Pulmonary artery endothelial cell (primary cell): Measurements from ENCODE around the gene GPR84. TPM values are rescaled to one million over a fixed set of nuclear protein-coding genes. Genes with fewer than 3 reads are reported as not detected.

Source experiments
- DNase-seq: peaks from one replicate; pipeline ENCODE4 v3.0.0-alpha.2; 2011; ENCODE audit warnings: low read depth, low spot score
- total RNA-seq: library from RNA; depleted of rRNA; stranded (reverse); fragments of >200 nt; gene quantifications from 2 replicates; pipeline ENCODE4 v1.2.3, GENCODE V29; 2014

The GPR84 gene
- total RNA-seq, 1 donor from 2014 or later: not detected

DNA sequence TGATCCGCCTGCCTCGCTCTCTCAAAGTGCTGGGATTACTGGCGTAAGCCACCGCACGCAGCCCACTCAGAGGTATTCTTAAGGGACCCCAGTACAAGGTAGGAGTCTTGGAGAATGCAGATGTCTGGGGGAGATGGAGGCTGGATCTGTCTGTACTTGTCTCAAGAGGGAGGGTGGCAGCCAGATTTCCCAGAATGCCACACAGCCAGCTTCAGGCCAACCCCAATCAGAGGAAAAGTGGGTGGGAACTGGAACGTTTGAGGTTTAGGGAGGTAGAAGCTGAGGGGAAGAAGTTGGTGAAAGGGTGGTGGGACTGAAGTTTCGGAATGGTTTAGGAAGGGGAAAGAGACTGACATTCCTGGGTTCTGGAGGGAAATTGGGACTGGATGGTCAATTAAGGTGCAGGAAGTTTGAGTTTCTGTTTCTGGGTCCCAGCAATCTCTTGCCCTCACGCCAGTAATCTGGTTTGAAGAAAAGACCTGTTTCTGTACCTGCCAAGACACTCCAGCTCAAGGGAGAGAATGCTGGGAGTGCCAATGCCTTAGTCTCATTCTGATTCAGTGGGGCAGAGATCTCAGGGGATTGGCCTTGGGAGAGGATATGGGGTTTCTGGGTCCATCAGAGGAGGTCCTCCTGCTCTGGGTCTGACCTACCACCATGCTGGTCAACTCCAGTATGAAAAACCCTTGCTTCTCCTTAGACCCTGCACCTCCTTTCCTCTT lies 28.4 kb upstream of the GPR84 start:
- no peak for DNase-seq

DNA sequence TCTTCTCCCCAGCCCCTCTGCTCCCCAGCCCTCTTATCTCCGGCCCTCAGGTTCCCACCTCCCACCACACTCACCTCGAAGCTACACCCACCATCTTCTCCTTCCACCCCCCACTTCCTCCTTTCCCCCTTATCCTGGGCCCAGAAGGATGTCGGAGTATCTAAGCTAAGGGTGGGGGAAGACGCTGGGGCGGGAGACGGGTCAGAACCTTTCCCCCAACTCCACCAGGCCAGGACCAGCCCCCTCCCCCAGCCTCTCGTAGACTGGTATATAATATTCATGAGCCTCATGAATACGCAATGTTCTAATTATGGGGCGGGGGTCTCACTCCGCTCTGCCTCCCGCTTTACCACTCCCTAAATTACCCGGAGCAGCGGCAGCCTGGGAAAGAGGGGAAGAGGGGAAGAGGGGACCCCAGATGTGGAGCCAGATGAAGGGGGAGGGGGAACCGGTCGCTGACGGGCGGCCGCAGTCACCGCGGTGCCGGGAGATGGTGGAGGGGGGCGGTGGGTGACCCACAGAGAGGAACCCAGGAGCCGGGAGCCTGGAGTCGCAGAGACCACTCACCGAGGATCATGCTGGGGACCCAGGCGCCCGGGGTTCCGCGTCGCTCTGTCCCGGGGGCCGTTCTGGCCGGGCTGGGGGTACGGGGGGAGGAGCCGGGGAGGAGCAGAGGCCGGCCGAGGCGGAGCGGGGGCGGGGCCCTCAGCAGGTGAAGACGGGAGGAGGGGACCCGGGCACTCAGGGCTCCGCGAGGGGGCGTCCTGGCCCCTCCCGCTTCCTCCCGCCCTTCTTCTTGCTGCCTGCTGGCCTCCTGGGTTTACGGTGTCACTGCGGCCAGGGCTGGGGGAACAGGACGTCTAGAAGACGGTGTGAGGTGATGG lies 26.6 kb upstream of the GPR84 start:
- DNase-seq: no peak

DNA sequence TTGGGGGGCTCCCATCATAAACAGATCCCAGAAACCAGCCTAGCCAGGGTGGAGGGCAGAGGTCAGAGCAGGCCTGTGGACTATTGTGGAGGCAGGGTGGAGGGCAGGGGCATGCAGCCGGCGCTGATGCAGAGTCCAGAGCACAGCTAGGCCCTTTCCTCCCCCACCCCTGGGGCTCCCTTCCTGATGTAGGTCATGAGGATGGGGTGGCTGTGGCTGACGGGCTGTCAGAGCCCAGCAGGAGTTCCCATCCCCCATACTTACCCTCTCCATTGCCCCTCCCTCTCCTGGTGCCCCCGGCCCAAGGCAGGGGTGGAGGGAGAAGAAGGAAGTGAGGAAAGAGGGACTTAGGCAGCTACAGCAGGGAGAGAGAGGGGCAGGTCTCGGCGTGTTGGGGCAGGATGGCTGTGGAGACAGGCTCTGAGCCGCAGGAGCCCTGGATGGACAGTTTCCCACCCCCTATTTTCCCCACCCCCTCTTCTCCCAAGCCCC lies 25.9 kb upstream of the GPR84 start:
- DNase-seq: no peak

DNA sequence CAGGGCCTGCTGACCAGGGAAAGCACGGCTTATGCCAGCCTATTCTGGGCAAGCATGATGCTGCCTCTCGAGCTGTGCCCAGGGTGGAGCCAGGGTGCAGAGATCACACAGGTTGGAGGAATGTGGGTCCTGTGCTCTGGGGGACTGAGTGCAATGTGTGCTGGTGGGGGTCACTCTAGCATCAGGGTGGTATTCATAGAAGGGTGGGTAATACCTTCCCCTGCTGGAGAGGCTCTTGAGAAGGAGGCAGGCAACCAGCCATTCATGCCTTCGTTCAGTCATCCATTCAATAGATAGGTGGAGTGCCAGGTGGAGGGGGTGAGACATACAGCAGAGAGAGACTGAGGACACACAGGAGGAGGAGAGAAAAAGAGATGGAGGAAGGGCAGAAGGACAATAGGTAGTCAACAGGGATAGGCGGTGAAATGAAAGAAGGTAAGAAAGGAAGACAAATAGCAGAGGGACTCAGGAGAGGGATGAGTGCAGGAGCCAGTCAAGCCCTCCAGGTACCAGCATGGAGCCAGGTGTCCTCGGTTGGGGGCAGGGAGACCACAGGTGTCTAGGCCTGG lies 25.4 kb upstream of the GPR84 start:
- no peak for DNase-seq

DNA sequence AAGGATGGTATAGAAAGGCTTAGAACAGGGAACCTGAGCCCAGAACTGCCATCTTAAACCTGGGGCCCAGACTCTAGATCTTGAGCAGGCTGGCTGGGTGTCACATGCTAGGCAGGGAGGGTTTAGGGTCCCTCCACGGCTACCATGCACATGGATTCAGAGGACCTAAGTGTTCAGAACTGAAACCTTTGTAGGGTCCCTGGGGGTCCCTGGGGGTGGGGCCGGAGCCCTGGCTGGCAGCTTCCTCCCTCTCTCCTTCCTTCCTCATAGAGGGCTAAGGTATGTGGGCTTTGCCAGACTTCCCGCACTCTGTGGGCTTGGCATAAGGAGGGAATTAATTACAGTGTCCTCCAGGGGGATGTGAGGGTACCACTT lies 24.8 kb upstream of the GPR84 start:
- DNase-seq: no peak

DNA sequence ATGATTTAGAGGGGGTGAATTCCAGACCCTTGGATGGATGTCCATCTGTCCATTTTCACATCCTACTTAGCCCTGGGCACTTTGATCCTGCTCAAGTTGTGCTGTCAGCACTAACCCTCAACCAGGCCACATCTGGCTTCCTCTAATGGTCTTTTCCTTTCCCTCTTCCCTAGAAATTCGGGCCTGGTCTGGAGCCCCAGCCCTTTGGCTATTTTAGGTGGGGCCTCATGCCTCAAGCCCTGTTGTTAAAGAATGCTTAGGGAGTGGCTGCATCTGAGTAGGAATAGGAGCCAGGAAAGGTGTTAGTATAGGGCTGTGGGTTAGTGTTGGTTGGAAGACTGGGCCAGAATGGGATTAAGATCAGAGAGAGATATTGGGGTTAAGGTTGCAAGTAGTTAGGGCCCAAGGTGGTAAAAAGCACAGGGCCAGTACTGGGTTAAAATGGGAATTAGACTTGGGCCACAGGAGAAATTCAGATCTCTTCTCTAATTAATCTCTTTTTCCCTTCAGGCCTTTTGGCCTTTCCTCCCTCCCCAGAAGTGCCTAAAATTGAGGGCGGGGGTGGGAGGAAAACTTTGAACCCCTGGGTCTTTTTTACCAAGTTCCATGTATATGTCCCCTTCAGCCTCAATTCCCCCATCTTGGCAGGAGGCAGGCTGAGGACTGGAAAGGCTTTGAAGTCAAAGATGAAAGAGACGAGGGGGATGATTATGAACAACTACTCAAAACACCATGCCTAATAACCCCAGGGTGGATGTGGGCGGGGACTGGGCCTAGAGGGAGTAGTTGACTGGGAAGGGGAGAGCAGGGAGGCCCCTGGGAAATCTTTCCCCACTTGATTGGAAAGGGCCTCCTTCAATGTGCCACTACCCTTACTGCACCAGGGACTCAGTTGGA lies 24.2 kb upstream of the GPR84 start:
- DNase-seq: no peak

DNA sequence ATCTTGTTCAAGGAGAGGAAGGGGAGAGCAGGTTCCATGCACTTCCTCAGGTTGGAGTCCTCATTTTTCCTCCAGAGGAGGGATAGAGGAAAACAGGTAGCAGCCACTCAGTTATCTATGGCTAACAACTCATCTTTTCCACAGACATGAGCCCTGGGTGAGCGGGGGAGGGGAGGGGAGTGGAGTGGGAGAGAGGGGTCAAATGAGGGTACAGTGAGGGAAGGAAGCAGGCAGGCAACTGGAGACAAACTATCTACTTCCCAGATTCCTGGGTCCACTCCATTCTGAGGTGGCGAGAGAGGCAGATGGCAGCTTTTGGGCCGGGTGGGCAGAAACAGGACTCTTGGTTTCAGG lies 22.8 kb upstream of the GPR84 start:
- no peak for DNase-seq

DNA sequence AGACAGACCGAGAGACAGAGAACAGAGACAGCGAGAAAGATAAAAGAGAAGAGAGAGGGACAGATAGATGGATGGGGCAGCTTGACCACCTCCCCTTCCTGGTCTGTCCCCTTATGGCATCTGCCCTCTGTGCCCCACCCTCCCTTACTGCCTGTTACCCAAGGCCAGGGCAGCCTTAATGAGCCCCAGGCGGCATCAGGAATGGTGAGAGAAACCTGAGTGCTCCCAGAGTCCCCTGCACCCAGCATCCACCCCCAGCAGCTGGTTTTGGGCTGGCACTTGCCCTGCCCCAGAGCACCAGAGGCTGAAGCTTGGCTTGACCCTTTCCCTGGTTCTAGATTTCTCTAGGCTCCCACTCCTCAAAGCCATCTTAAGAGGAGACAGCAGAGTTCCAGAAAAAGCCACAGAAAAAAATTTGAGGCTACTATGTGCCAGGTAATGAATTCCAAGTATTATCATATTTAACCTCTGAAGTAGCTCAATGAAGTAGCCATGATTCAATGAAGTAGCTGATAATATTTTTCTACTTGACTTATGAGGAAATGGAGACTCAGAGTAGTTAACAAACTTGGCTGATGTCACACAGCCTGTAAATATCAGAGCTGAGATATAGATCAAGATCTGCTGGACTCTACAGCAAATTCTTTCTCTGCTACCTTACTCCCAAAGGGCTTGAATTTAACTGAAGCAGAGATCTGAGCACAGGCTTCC lies 22.3 kb upstream of the GPR84 start:
- DNase-seq: no peak

DNA sequence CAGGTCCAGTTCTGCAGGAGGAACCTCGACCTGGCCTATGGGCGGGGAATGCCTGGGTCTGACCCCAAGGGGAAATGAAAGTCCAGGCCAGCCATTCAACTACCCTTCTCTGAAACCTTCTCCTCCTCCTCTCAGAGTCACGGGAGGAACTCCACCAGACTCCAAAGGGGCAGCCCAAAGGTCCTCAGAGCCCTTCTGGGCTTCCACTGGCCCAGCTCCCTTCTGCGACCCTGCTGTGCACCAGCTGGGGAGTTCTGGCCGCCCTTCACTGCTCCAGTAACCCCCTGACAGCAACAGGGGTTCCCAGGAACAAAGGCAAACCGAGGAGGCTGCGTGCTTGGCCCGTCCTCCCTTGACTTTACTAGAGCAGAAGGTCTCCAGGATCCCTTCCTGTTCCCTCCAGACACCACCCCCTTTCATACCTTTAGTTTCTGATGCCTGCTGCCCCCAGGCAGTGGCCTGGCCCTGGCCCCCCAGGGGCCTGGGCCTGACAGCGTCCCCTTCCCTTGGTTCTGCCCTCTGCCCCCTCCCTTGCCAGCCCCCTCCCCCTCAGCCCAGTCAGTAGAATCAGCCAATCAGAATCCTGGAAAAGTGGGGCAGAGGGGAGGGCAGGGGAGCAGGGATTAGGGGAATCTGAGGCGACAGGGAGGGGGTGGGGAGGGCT lies 21.1 kb upstream of the GPR84 start:
- no peak for DNase-seq

DNA sequence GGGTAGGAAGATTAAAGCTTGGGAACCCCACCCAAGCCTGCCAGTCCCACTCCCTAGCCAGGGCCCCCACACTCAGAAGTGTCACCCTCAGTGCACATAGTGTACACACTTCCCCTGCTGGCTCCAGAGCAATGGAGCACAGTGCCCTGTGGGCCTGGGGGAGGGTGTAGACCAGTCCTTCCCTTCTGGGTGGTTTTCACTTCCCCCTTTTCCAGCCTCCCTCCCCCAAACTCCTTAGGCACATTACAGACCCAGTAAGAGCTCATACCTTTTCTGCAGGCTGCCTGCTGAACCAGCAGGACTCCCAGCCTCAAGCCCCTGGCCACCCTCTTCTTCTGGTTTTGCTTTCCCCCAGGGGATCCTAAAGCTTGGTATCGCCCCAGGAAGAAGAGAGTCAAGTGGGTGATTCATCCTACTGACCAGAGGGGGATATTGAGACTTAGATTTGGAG lies 20.3 kb upstream of the GPR84 start, which contains the start of gene ZNF385A:
Gene ZNF385A, minus strand, starts transcription at position 143 of the 451 bp plus-strand sequence. CDS start 219 bp downstream, outside the sequence.
- no peak for DNase-seq

DNA sequence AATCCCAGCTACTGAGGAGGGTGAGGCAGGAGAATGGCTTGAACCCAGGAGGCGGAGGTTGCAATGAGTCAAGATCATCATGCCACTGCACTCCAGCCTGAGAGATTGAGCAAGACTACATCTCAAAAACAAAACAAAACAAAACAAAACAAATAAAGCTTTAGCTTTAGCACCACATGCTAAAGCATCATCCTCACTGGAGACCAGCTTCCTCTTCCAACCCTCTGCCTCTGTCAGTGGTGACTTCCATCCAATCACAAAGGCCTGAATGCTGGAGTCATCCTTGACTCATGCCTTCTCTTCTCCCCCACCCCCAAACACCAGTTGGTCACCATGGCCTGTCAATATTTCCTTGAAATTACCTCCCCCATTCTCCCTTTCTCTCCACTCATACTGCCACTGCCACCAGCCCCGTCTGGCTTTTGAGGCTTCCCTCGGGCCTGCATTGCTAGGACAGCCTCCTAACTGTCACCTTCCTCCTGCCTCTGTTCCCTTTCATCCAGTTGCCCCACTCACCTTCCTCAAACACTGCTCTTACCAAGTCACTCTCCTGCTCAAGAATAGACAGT lies 18.8 kb upstream of the GPR84 start:
- DNase-seq: no peak

DNA sequence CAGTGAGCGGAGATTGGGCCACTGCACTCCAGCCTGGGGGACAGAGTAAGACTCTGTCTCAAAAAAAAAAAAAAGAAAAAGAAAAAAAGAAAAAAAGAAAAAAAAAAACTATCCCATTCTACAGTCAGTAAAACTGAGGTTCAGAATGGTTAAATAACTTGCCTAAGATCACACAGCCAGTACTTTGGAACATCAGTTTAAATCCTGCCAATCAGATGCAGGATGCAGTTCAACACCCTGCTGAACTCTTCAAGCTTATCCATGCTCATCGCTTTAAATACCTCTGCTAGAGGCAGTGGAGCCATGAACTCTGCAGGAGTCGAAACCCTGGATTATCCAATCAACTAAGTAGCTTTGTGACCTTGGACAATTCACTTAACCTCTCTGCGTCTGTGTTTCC lies 16.9 kb upstream of the GPR84 start:
- DNase-seq: no peak

DNA sequence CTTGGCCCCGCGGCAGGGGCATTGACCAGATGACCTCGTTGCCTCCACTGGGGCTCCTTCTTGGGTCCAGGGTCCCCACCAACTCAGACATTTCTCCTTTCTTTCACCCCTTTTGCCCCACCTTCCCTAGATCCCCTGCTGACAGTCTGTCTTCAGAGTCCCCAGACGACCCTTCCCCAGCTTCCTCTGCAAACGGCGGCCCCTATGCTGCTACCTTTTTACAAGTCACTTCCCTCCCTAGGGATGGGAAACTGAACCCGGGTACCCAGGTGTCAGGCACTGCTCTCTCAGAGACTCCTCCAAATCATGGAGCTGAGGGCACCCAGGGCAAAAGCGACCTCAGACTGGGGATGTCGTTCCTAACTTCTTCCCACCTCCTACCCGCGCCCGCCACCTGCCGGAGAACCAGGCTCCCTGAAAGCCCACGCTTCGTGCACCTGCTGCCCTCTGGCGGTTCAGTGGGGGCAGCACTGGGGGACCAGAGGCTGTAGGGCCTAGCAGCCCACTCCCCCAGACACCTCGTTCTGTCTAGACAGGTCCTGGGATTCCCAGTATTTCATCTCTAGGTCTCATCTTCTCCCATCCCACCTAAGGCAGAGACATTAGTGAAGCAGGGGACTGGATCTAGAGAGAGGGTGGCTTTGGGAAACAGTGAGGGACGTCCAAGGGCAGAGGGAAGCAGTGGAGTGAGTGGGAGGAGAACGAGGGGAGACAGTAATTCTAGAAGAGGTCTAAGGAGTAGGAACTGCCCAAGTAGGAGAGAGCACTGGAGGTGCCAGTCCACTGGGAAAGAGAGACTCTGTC lies 15.3 kb upstream of the GPR84 start:
- DNase-seq: peak; percentile 43

DNA sequence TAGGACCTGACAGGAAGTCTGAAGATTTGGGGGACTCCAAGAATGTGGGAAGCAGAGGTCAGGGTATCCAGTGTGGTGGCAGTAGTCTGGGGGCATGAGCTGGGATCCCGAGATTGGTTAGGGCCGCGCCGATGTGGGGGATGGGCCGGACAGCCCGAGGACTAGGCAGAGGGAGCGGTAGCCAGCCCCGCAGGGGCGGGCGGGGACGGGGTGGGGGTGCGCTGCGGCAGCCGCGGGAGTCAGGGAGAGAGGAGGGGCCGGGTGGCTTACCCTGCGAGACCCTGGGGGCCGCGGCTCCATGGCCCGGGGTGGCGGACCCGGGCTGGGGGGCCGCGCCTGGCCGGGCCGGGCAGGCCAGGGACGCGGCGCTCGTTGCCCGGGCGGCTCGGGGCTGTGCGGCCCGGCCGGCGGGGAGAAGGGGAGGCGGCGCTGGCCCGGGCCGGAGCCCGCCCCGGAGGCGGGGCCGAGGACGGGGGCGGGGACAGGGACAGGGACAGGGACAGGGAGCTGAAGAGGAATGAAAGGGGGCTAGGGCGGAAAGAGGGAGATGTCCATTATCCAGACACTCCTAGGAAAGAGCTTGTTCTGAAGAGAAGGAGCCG lies 14.6 kb upstream of the GPR84 start:
- no peak for DNase-seq

DNA sequence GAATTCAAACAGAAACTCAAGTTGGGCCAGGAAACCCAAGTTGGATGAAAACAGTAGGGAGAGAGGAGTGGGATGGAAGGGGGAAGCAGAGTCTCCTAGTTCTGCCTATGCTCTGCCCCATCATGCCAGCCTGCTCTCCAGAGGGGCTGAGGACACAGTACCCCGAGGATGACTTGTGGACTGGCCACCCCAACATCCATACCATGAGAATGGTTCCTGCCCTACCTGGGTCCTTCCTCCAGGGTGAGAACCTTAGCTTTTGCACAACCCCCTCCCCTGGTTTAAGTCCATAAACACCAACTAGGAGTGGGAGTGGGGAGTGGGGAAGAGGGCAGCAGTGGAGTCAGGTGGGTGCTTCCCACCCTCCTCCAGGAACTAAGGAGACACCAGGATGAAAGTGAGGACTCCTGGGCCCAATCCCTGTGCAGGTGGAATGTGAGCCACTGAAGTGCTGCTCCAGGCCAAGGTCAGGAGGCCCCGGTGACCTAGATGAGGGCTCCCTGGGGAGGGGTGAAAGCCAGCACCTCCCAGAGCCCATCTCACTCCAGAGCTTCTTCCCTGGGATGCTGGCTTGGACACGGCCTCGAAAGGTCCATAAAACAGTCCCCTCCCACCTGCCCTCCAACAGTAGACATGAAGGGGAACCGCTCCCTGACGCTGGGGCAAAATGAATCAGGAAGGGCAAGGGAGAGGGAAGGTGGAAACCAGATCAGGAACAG lies 13.7 kb upstream of the GPR84 start:
- no peak for DNase-seq

DNA sequence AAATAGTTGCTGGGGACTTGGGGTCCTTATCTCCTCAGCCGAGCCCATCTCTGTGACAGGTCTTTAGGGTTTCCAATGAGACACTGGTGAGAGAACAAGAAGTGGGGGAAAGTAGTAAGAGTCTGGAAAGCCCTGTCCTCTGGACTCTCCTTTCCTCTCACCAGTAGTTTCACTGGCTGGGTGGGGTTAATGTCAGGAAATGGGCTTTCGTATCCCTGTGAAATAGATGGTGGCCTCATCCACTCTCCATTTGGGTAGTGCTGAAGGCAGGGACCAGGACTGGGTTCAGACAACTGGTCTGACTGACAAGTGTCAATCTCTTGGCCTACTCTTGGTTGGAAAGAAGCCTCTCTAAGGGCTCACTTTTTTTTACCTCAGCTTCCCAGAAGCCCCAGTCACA lies 12.7 kb upstream of the GPR84 start:
- DNase-seq: no peak

DNA sequence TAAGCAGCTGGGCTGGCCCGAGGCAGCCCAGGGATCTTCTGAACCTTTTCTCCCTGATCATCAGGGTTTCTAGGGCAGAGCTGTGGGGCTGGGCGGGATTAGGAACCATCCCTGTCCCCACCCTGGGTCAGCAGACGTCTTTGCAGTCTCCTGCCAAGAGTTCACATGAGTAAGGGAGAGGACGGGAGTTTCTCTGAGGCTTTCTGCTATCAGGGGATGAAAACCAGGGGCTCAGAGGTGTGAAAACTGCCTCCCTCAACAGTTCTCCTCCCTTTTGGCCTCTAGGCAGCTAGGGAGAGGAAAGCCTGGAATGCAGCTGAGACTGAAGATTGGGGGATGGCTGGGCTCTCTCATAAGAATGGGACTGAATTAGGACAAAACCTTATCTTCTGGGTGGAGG lies 12.3 kb upstream of the GPR84 start:
- no peak for DNase-seq

DNA sequence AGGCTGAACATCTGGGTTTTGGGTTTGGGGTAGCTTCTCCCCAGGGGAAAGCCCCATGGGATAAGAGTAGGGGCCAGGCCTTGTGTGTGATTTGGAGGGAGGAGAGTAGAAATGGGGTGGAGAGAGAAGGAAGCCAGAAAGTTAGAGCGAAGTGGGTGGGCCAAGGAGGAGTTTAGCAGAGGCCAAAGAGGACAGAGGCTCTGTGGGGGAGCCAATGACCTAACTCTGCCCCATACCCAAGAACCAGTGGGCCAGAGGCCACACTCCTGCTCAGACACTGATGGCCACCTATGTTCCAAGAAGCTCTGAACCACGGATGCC lies 10.9 kb upstream of the GPR84 start:
- no peak for DNase-seq
